HepG2 (cell line): ENCODE results near the gene SHTN1. TPM values are rescaled to one million over a fixed set of nuclear protein-coding genes. Genes with fewer than 3 reads are reported as not detected.

Experiments
- ATAC-seq: fragments of 200-7000 bp; cut with Tn5 transposase; 3 replicates; pipeline ENCODE4 v1.9.1; 2020; ENCODE audit warnings: mild to moderate bottlenecking, moderate library complexity
- BruUV-seq: library from RNA; stranded (reverse); fragments of 400-500 nt; replicated peaks from 2 replicates; lab custom pipeline; 2021; lab: Mats Ljungman, UMichigan
- CTCF ChIA-PET: fragments of 300-600 bp; formaldehyde crosslinking; extraction: SDS; loops from one replicate; lab custom pipeline; 2021; ENCODE audit warnings: low total read pairs, inconsistent platforms, low intra/inter-chr PET ratio; lab: Yijun Ruan, JAX
- POLR2A ChIA-PET: fragments of 350-600 bp; sonication (Branson Sonifier 250); formaldehyde crosslinking; loops from one replicate; lab custom pipeline; 2020; ENCODE audit warnings: antibody characterized with exemption, inconsistent platforms; lab: Yijun Ruan, JAX
- DNase-seq: peaks from one replicate; pipeline ENCODE4 v3.0.0-alpha.2; 2015; ENCODE audit warnings: low spot score
- FAIRE-seq: peaks from 3 replicates; lab custom pipeline; 2011; peaks lifted over from hg19 to GRCh38; lab: Jason Lieb, UNC
- H2AFZ ChIP-seq: one replicate; pipeline ENCODE4 v1.6.1; 2011; ENCODE audit warnings: low read length, inconsistent platforms
- H3K27ac ChIP-seq: fragments of 300-600 bp; 3 replicates; pipeline ENCODE4 v1.8.0; 2011; ENCODE audit warnings: mixed run types, mild to moderate bottlenecking, mixed read lengths, low read length, inconsistent platforms; ENCODE audit not compliant: insufficient read depth; ENCODE audit errors: extremely low read length
- H3K27me3 ChIP-seq, 2 experiments: fragments of 200-600 bp in 1 of 2; 2 replicates in 1 of 2; 3 replicates in 1 of 2; pipeline versions ENCODE4 v1.6.0 to v1.8.0; 2011; ENCODE audit warnings: low read length in 2 of 2, mild to moderate bottlenecking in 2 of 2, moderate library complexity in 2 of 2, inconsistent platforms in 1 of 2; ENCODE audit not compliant: insufficient read depth in 2 of 2, control insufficient read depth in 1 of 2
- H3K36me3 ChIP-seq, 2 experiments: fragments of 200-600 bp in 1 of 2; replicated peaks in 1 of 2; 2 replicates in 1 of 2; 3 replicates in 1 of 2; pipeline versions ENCODE4 v1.5.1 to v1.8.0; 2011; ENCODE audit warnings: low read length in 2 of 2, inconsistent platforms in 1 of 2; ENCODE audit not compliant: insufficient read depth in 2 of 2, control insufficient read depth in 1 of 2
- H3K4me1 ChIP-seq: 2 replicates; pipeline ENCODE4 v1.5.1; 2012; ENCODE audit warnings: low read length, inconsistent platforms; ENCODE audit not compliant: insufficient read depth
- H3K4me2 ChIP-seq: 2 replicates; pipeline ENCODE4 v1.6.0; 2011; ENCODE audit warnings: low read depth, low read length, inconsistent platforms
- H3K4me3 ChIP-seq, 3 experiments: fragments of 200-600 bp in 1 of 3; sonication (generic), shearing (Covaris generic) in 1 of 3; replicated peaks in 1 of 3; 2 replicates each; pipeline ENCODE4 v1.5.1; 2011 to 2016; ENCODE audit warnings: low read length in 3 of 3, inconsistent platforms in 2 of 3, low read depth in 2 of 3, mild to moderate bottlenecking in 2 of 3, control low read depth in 1 of 3, mixed read lengths in 1 of 3; ENCODE audit not compliant: insufficient read depth in 1 of 3
- H3K79me2 ChIP-seq: one replicate; pipeline ENCODE4 v1.6.1; 2011; ENCODE audit warnings: low read length, inconsistent platforms; ENCODE audit not compliant: insufficient read depth
- H3K9ac ChIP-seq: 2 replicates; pipeline ENCODE4 v1.6.0; 2011; ENCODE audit warnings: mild to moderate bottlenecking, low read depth, low read length, inconsistent platforms; ENCODE audit not compliant: insufficient read depth
- H3K9me3 ChIP-seq: 2 replicates; pipeline ENCODE4 v1.5.1; 2012; ENCODE audit warnings: mild to moderate bottlenecking, low read length
- H4K20me1 ChIP-seq: 2 replicates; pipeline ENCODE4 v1.6.0; 2011; ENCODE audit warnings: inconsistent platforms, mild to moderate bottlenecking, low read length, moderate library complexity; ENCODE audit not compliant: insufficient read depth
- HNF4A ChIP-seq: sonication (generic); formaldehyde crosslinking; IDR thresholded peaks from 2 replicates; pipeline ENCODE4 v1.4.0; 2020; ENCODE audit warnings: missing genetic modification reagents
- NFRKB ChIP-seq: fragments of 450-650 bp; IDR thresholded peaks from 2 replicates; pipeline ENCODE4 v1.6.1; 2017
- TARDBP ChIP-seq: sonication (generic); formaldehyde crosslinking; IDR thresholded peaks from 2 replicates; pipeline ENCODE4 v1.8.0; 2022; ENCODE audit warnings: mild to moderate bottlenecking, missing genetic modification reagents
- XBP1 ChIP-seq: sonication (generic); formaldehyde crosslinking; IDR thresholded peaks from 2 replicates; pipeline ENCODE4 v1.5.0; 2020; ENCODE audit warnings: missing genetic modification reagents
- ZNF572 ChIP-seq: sonication (generic); formaldehyde crosslinking; IDR thresholded peaks from 2 replicates; pipeline ENCODE4 v1.5.1; 2020; ENCODE audit warnings: mild to moderate bottlenecking, missing genetic modification reagents
- ZNF761 ChIP-seq: sonication (generic); formaldehyde crosslinking; conservative IDR thresholded peaks from 2 replicates; pipeline ENCODE4 v1.4.0; 2020; ENCODE audit warnings: mild to moderate bottlenecking, missing genetic modification reagents
- WGBS: methylation state at CpG from one replicate; pipeline ENCODE4 v1.1.6; 2017; ENCODE audit warnings: low lambda C conversion rate; 5-methylcytosine and 5-hydroxymethylcytosine counted together
- in situ Hi-C: cut with HindIII; loops from 2 replicates; pipeline ENCODE4 v1.10.0; 2017; ENCODE audit warnings: low pct_unique_long_range_greater_than_20kb; ENCODE audit not compliant: extremely low pct_ligation_motif_present
- intact Hi-C: fragments of 100-400 bp; cut with micrococcal nuclease; formaldehyde crosslinking; loops from one replicate; pipeline ENCODE4 v1.10.0; 2022; ENCODE audit not compliant: unreplicated experiment
- polyA plus RNA-seq, 8 experiments: library from polyadenylated mRNA; depleted of rRNA in 3 of 8; stranded (reverse) in 7 of 8; unstranded in 1 of 8; fragments of >200 nt; fragmentation: Illumina TruSeq in 4 of 8; extraction: Trizol in 4 of 8; gene quantifications; 2 replicates each; pipeline versions ENCODE4 v1.2.1 to v1.2.3, GENCODE V29; 2011 to 2016; ENCODE audit warnings: low read depth in 4 of 8, missing spikeins in 1 of 8, mixed read lengths in 1 of 8; ENCODE audit not compliant: insufficient read depth in 1 of 8
- total RNA-seq, 5 experiments: library from RNA; depleted of rRNA; stranded (reverse); fragments of >200 nt; fragmentation: Illumina TruSeq; extraction: Trizol; gene quantifications; 2 replicates each; pipeline ENCODE4 v1.2.3, GENCODE V29; 2016; ENCODE audit warnings: low read depth in 1 of 5
- TF ChIP-seq, protein P1 (sequence below): sonication (generic); formaldehyde crosslinking; IDR thresholded peaks from 2 replicates; pipeline ENCODE4 v1.9.0; 2021; ENCODE audit warnings: missing genetic modification reagents, borderline replicate concordance
- TF ChIP-seq, protein P2 (sequence below): sonication (generic); formaldehyde crosslinking; IDR thresholded peaks from 2 replicates; pipeline ENCODE4 v1.5.1; 2020; ENCODE audit warnings: missing genetic modification reagents, mild to moderate bottlenecking, borderline replicate concordance

SHTN1 gene
- total and polyA plus RNA-seq, 2 of the 13 experiments (the other 11 are each of a cell fraction or from before 2014, with no cell fraction given), result 11.3 to 15.6 TPM

DNA sequence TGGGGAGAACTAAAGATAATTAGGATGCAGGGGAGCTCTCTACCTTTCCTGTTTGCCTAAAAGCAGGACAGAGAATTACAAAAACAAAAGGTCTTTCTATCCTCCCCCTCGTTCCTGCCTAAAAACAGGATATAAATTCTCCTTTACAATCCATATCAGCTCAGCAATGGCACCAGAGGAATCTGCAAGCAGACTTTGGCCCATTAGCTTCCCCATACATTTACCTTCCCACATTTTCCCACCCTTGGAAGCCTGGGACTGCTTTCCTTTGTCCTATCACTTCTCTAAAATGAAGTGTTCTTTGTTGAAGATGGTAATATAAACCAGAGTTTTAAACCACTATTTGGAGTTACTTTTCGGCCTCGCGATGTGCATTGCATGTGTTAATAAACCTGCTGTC is 15.5 kb downstream of the SHTN1 start:
- ATAC-seq, result peak; percentile 60; the same call in 2 of the 3 replicates
- no peak for FAIRE-seq
- POLR2A ChIA-PET, result no interaction called here
- H4K20me1 ChIP-seq, result 0 out of 2 replicates have a peak, but pooled peaks cover 7% of the 10 kb centered on the region
- H3K79me2 ChIP-seq, result peaks cover 43% of the 10 kb centered on the region
- H3K9ac ChIP-seq, result no peak overlapping the region
- CTCF ChIA-PET, result no interaction called here
- intact Hi-C loops (no loop called here), in situ Hi-C loops (no loop called here)
- no peaks in the 10 kb centered on the region for H3K9me3 ChIP-seq
- H3K4me3 ChIP-seq, result no peak overlapping the region
- H2AFZ ChIP-seq, result no peak overlapping the region
- DNase-seq, result peak; percentile 48
- peaks cover 39% of the 10 kb centered on the region for H3K4me1 ChIP-seq
- BruUV-seq, result no TSS peak
- TF ChIP-seq ZNF761 (CRISPR knock-in tag) (no peak), HNF4A (0 out of 2 replicates have a peak, but pooled peaks have one; percentile 23), NFRKB (no peak), ZNF572 (CRISPR knock-in tag) (no peak), XBP1 (CRISPR knock-in tag) (no peak), TARDBP (no peak)
- TF ChIP-seq, protein P1, sequence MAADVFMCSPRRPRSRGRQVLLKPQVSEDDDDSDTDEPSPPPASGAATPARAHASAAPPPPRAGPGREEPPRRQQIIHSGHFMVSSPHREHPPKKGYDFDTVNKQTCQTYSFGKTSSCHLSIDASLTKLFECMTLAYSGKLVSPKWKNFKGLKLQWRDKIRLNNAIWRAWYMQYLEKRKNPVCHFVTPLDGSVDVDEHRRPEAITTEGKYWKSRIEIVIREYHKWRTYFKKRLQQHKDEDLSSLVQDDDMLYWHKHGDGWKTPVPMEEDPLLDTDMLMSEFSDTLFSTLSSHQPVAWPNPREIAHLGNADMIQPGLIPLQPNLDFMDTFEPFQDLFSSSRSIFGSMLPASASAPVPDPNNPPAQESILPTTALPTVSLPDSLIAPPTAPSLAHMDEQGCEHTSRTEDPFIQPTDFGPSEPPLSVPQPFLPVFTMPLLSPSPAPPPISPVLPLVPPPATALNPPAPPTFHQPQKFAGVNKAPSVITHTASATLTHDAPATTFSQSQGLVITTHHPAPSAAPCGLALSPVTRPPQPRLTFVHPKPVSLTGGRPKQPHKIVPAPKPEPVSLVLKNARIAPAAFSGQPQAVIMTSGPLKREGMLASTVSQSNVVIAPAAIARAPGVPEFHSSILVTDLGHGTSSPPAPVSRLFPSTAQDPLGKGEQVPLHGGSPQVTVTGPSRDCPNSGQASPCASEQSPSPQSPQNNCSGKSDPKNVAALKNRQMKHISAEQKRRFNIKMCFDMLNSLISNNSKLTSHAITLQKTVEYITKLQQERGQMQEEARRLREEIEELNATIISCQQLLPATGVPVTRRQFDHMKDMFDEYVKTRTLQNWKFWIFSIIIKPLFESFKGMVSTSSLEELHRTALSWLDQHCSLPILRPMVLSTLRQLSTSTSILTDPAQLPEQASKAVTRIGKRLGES (CRISPR knock-in tag), result no peak
- TF ChIP-seq, protein P2, sequence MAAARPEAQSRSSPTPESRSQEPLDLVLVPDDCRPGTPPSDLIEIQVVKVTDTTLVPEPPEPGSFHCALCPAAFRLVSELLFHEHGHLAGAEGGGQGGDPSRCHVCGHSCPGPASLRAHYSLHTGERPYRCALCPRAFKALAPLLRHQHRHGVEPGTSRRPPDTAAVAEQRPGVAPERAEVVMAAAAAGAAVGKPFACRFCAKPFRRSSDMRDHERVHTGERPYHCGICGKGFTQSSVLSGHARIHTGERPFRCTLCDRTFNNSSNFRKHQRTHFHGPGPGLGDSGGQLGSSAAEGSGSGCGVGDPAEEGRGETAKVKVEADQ (CRISPR knock-in tag), result no peak
- 83% methylated on average over 4 of the region's 4 CpGs for WGBS
- no peaks in the 10 kb centered on the region for H3K27me3 ChIP-seq
- H3K27ac ChIP-seq, result no peak overlapping the region
- 0 out of 5 replicates have a peak, but pooled peaks cover 0 to 2% of the 10 kb centered on the region in 2 experiments for H3K36me3 ChIP-seq
- H3K4me2 ChIP-seq, result peak overlapping the region; percentile 23
